GM23248 (cell line): ENCODE results near the gene SLC35G6. TPM values are rescaled to one million over a fixed set of nuclear protein-coding genes. Genes with fewer than 3 reads are reported as not detected.

Experiments
- DNase-seq: peaks from one replicate; pipeline ENCODE4 v3.0.0-alpha.2; 2015
- H2AFZ ChIP-seq: fragments of 200-600 bp; sonication (generic); 2 replicates; pipeline ENCODE4 v1.6.1; 2016; ENCODE audit warnings: antibody characterized with exemption
- H3F3A ChIP-seq: fragments of 200-600 bp; sonication (generic); 2 replicates; pipeline ENCODE4 v1.6.1; 2016; ENCODE audit warnings: mild to moderate bottlenecking, antibody characterized with exemption, mixed run types; ENCODE audit not compliant: insufficient read depth
- H3K27ac ChIP-seq: fragments of 200-600 bp; sonication (generic); 2 replicates; pipeline ENCODE4 v1.5.1; 2016; ENCODE audit warnings: mild to moderate bottlenecking
- H3K27me3 ChIP-seq: fragments of 200-600 bp; sonication (generic); replicated peaks from 2 replicates; pipeline ENCODE4 v1.6.1; 2016; ENCODE audit warnings: mild to moderate bottlenecking; ENCODE audit not compliant: insufficient read depth
- H3K36me3 ChIP-seq: fragments of 200-600 bp; sonication (generic); 2 replicates; pipeline ENCODE4 v1.6.1; 2016; ENCODE audit warnings: low read depth, mild to moderate bottlenecking
- H3K4me1 ChIP-seq: fragments of 200-600 bp; sonication (generic); 2 replicates; pipeline ENCODE4 v1.6.1; 2016; ENCODE audit warnings: mild to moderate bottlenecking; ENCODE audit not compliant: insufficient read depth
- H3K4me2 ChIP-seq: fragments of 200-600 bp; sonication (generic); one replicate; pipeline ENCODE4 v1.6.1; 2016; ENCODE audit warnings: mild to moderate bottlenecking; ENCODE audit not compliant: unreplicated experiment
- H3K4me3 ChIP-seq: fragments of 200-600 bp; sonication (generic); 2 replicates; pipeline ENCODE4 v1.5.1; 2016; ENCODE audit warnings: mild to moderate bottlenecking
- H3K79me2 ChIP-seq: fragments of 200-600 bp; sonication (generic); 2 replicates; pipeline ENCODE4 v1.6.1; 2016; ENCODE audit warnings: mild to moderate bottlenecking; ENCODE audit not compliant: insufficient read depth
- H3K9ac ChIP-seq: fragments of 200-600 bp; sonication (generic); 2 replicates; pipeline ENCODE4 v1.6.1; 2016; ENCODE audit warnings: mild to moderate bottlenecking
- H3K9me2 ChIP-seq: fragments of 200-600 bp; sonication (generic); 2 replicates; pipeline ENCODE4 v1.6.1; 2016; ENCODE audit warnings: mixed run types, mild to moderate bottlenecking, moderate library complexity; ENCODE audit not compliant: insufficient read depth
- H3K9me3 ChIP-seq: fragments of 200-600 bp; sonication (generic); one replicate; pipeline ENCODE4 v1.6.1; 2017; ENCODE audit warnings: low read depth
- H4K20me1 ChIP-seq: fragments of 200-600 bp; sonication (generic); 2 replicates; pipeline ENCODE4 v1.6.0; 2016; ENCODE audit not compliant: insufficient read depth
- EZH2 ChIP-seq: fragments of 200-600 bp; sonication (generic); IDR thresholded peaks from 2 replicates; pipeline ENCODE4 v1.6.1; 2018; ENCODE audit warnings: antibody characterized with exemption, mild to moderate bottlenecking; ENCODE audit not compliant: insufficient read depth, poor library complexity, severe bottlenecking
- EZH2phosphoT487 ChIP-seq: fragments of 200-600 bp; sonication (generic); IDR thresholded peaks from 2 replicates; pipeline ENCODE4 v1.6.1; 2018; ENCODE audit warnings: antibody characterized with exemption, moderate library complexity, mild to moderate bottlenecking, low read depth; ENCODE audit not compliant: insufficient read depth
- whole genome bisulfite sequencing, 2 experiments: methylation state at CpG; one replicate each; pipeline ENCODE4 v1.1.6; 2015 to 2017; ENCODE audit warnings: low lambda C conversion rate in 2 of 2, low coverage in 1 of 2; ENCODE audit errors: missing lambda C conversion rate in 2 of 2; 5-methylcytosine and 5-hydroxymethylcytosine counted together
- in situ Hi-C: fragments of 300-500 bp; cut with MboI; formaldehyde crosslinking; loops from 2 replicates; pipeline ENCODE4 v1.15.0; 2020
- polyA plus RNA-seq: library from polyadenylated mRNA; unstranded; fragments of >200 nt; fragmentation: Nextera tagmentation; extraction: Ambion mirVana; gene quantifications from 2 replicates; pipeline ENCODE4 v1.2.1, GENCODE V29; 2016
- total RNA-seq: library from RNA; depleted of rRNA; stranded (reverse); fragments of >200 nt; shearing (Covaris generic); gene quantifications from 2 replicates; pipeline ENCODE4 v1.2.3, GENCODE V29; 2014

SLC35G6 gene
- total and polyA plus RNA-seq, 2 experiments from 2014 or later, result 0.14 TPM; not detected in 1

GRCh38 chr17:7512824-7513540, 31.7 kb downstream of the SLC35G6 start:
- H3K79me2 ChIP-seq, result no peaks in the 10 kb centered on the region
- H3K27ac ChIP-seq, result no peak overlapping the region
- no peak overlapping the region for H3K4me2 ChIP-seq
- 91 to 94% methylated on average over 16 to 20 of the region's 20 CpGs for WGBS, 2 experiments
- no peak overlapping the region for H3K9ac ChIP-seq
- no peak for TF ChIP-seq EZH2
- no peak for TF ChIP-seq EZH2phosphoT487
- H3F3A ChIP-seq, result peaks cover 23% of the 10 kb centered on the region
- no peaks in the 10 kb centered on the region for H4K20me1 ChIP-seq
- no peaks in the 10 kb centered on the region for H3K4me1 ChIP-seq
- no peak for DNase-seq
- H3K36me3 ChIP-seq, result peaks cover 42% of the 10 kb centered on the region; the same call in 1 of the 2 replicates
- no peak overlapping the region for H3K4me3 ChIP-seq
- in situ Hi-C loops, result no loop called here
- H2AFZ ChIP-seq, result no peak overlapping the region
- no peaks in the 10 kb centered on the region for H3K9me3 ChIP-seq
- no peaks in the 10 kb centered on the region for H3K27me3 ChIP-seq
- no peaks in the 10 kb centered on the region for H3K9me2 ChIP-seq

- Histone ChIP-seq H3K4me2 (no peak overlapping the region), H4K20me1 (no peaks in the 10 kb centered on the region), H3K9me3 (no peaks in the 10 kb centered on the region), H3K79me2 (no peaks in the 10 kb centered on the region), H3K9ac (no peak overlapping the region; the same call in 1 of the 2 replicates), H3K27me3 (no peaks in the 10 kb centered on the region), H3K4me1 (no peaks in the 10 kb centered on the region), H3K27ac (peak overlapping the region; percentile 17; the same call in 1 of the 2 replicates), H2AFZ (no peak overlapping the region), H3K36me3 (peaks cover 33% of the 10 kb centered on the region; the same call in 1 of the 2 replicates), H3K9me2 (no peaks in the 10 kb centered on the region), H3K4me3 (no peak overlapping the region), H3F3A (peaks cover 23% of the 10 kb centered on the region)
- in situ Hi-C loops, result no loop called here
- 36 to 44% methylated on average over 14 to 17 of the region's 17 CpGs for WGBS, 2 experiments
- DNase-seq, result peak; percentile 20
- no peak for TF ChIP-seq EZH2
Measured at GRCh38 chr17:7513850-7514419, 32.7 kb downstream of the SLC35G6 start.

- DNase-seq, result no peak
Measured at GRCh38 chr17:7515911-7516610, 34.8 kb downstream of the SLC35G6 start.

GRCh38 chr17:7523033-7523432, 41.8 kb downstream of the SLC35G6 start:
- Histone ChIP-seq H3K4me1 (no peaks in the 10 kb centered on the region), H3F3A (no peaks in the 10 kb centered on the region), H3K79me2 (no peaks in the 10 kb centered on the region), H3K9me2 (no peaks in the 10 kb centered on the region), H3K27ac (no peak overlapping the region), H3K9me3 (no peaks in the 10 kb centered on the region), H2AFZ (no peak overlapping the region), H3K4me3 (no peak overlapping the region), H3K36me3 (no peaks in the 10 kb centered on the region), H3K27me3 (no peaks in the 10 kb centered on the region), H4K20me1 (no peaks in the 10 kb centered on the region), H3K4me2 (no peak overlapping the region), H3K9ac (no peak overlapping the region)
- peak; percentile 30 for DNase-seq
- in situ Hi-C loops, result no loop called here
- TF ChIP-seq EZH2, result no peak
- no peak for TF ChIP-seq EZH2phosphoT487
- WGBS, 2 experiments, result 50 to 56% methylated on average over 10 of the region's 10 CpGs

More at GRCh38 chr17:7515911-7516610, 34.8 kb downstream of the SLC35G6 start:
- Histone ChIP-seq H3K27ac (no peak overlapping the region), H3K4me2 (no peak overlapping the region), H3K4me1 (no peaks in the 10 kb centered on the region), H4K20me1 (no peaks in the 10 kb centered on the region), H3K9ac (no peak overlapping the region), H3K9me2 (no peaks in the 10 kb centered on the region), H3F3A (peaks cover 16% of the 10 kb centered on the region), H3K9me3 (no peaks in the 10 kb centered on the region), H3K27me3 (no peaks in the 10 kb centered on the region), H2AFZ (no peak overlapping the region), H3K79me2 (no peaks in the 10 kb centered on the region), H3K4me3 (no peak overlapping the region), H3K36me3 (peaks cover 20% of the 10 kb centered on the region; the same call in 1 of the 2 replicates)
- 87 to 89% methylated on average over 11 to 13 of the region's 13 CpGs for WGBS, 2 experiments
- in situ Hi-C loops, result no loop called here
- TF ChIP-seq EZH2 (no peak), EZH2phosphoT487 (no peak)
